Loucy (cell line): ENCODE data around the gene GMPPB.

Experiments
- H2AFZ ChIP-seq: fragments of 200-600 bp; sonication (generic); 2 replicates; pipeline ENCODE4 v1.6.0; 2016; ENCODE audit warnings: antibody characterized with exemption, mild to moderate bottlenecking, low read length, moderate library complexity
- H3F3A ChIP-seq: fragments of 200-600 bp; 2 replicates; pipeline ENCODE4 v1.6.0; 2016; ENCODE audit warnings: antibody characterized with exemption, low read depth, mild to moderate bottlenecking
- H3K27me3 ChIP-seq: fragments of 200-600 bp; sonication (generic); 2 replicates; pipeline ENCODE4 v1.6.1; 2014; ENCODE audit warnings: low read length, mild to moderate bottlenecking; ENCODE audit not compliant: insufficient read depth, poor library complexity, severe bottlenecking
- H3K36me3 ChIP-seq: fragments of 200-600 bp; sonication (generic); 2 replicates; pipeline ENCODE4 v1.6.1; 2016; ENCODE audit warnings: low read length; ENCODE audit not compliant: insufficient read depth
- H3K4me1 ChIP-seq: fragments of 200-600 bp; sonication (generic); 2 replicates; pipeline ENCODE4 v1.5.1; 2014; ENCODE audit warnings: low read length, mild to moderate bottlenecking; ENCODE audit not compliant: insufficient read depth, poor library complexity, severe bottlenecking
- H3K4me2 ChIP-seq: fragments of 200-600 bp; sonication (generic); 2 replicates; pipeline ENCODE4 v1.6.0; 2014; ENCODE audit warnings: antibody characterized with exemption, low read length, low read depth, mild to moderate bottlenecking; ENCODE audit not compliant: poor library complexity, severe bottlenecking
- H3K4me3 ChIP-seq: fragments of 200-600 bp; sonication (generic); 2 replicates; pipeline ENCODE4 v1.5.1; 2014; ENCODE audit warnings: low read length, mild to moderate bottlenecking, mixed read lengths; ENCODE audit not compliant: poor library complexity, severe bottlenecking
- H3K79me2 ChIP-seq: fragments of 200-600 bp; sonication (generic); 2 replicates; pipeline ENCODE4 v1.6.1; 2014; ENCODE audit warnings: low read length; ENCODE audit not compliant: insufficient read depth
- H3K9ac ChIP-seq: fragments of 200-600 bp; sonication (generic); 2 replicates; pipeline ENCODE4 v1.6.0; 2014; ENCODE audit warnings: mild to moderate bottlenecking, low read depth, low read length, moderate library complexity; ENCODE audit not compliant: poor library complexity, severe bottlenecking
- H3K9me2 ChIP-seq: fragments of 200-600 bp; sonication (generic); replicated peaks from 2 replicates; pipeline ENCODE4 v1.6.1; 2016; ENCODE audit warnings: low read depth, low read length, mixed read lengths
- H3K9me3 ChIP-seq: fragments of 200-600 bp; sonication (generic); 2 replicates; pipeline ENCODE4 v1.6.1; 2014; ENCODE audit warnings: mild to moderate bottlenecking, antibody characterized with exemption, low read length, low read depth; ENCODE audit not compliant: insufficient read depth
- H4K20me1 ChIP-seq: fragments of 200-600 bp; sonication (generic); 2 replicates; pipeline ENCODE4 v1.6.0; 2014; ENCODE audit warnings: antibody characterized with exemption, low read length, mild to moderate bottlenecking; ENCODE audit not compliant: insufficient read depth, poor library complexity, severe bottlenecking
- CTCF ChIP-seq: fragments of 200-600 bp; sonication (generic); conservative IDR thresholded peaks from 2 replicates; pipeline ENCODE4 v1.5.1; 2014; ENCODE audit warnings: mild to moderate bottlenecking, antibody characterized with exemption, low read length
- EZH2phosphoT487 ChIP-seq: fragments of 200-600 bp; IDR thresholded peaks from 2 replicates; pipeline ENCODE4 v1.6.1; 2018; ENCODE audit warnings: antibody characterized with exemption, mild to moderate bottlenecking, moderate library complexity, borderline replicate concordance

The GMPPB gene

DNA sequence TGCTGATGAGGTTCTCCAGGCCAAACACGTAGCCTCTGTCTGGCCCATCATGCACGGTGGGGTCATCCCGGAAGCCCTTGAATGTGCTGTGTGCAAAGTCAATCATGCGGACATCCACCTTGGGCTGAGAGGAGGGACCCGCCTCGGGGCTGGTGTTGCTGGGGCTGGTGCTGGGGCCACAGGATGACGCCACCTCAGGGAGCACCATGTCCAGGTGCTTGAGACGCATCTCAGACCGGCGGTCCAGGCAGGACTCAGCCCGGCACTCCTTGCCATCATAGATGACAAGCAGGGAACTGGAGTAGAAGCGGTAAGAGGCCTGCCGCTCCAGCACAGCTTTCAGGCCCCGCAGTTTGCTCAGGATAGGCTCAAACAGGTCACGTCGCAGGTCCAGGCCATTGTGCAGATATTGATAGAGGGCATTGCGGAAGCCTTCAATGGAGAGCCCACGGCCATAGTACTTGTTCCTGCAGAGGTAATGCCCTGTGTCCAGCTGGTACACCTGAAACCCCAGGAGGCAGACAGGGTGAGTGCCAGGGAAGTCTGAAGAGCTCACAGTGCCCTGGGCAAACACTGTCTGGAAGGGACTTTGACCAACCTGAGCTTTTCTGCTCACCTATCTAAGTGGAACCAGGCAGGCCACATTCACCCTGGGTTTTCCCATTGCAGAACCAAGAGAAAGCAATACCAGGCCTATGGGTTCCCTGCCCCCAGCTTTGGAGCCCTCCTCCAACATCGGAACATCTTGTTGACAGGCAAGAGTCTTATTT lies 3.6 kb upstream of the GMPPB start:
- H3K9ac ChIP-seq: no peak overlapping the region
- H3K27me3 ChIP-seq: no peaks in the 10 kb centered on the region
- TF ChIP-seq EZH2phosphoT487: no peak
- TF ChIP-seq CTCF: no peak
- H3K9me2 ChIP-seq: no peaks in the 10 kb centered on the region
- H4K20me1 ChIP-seq: peaks cover 12% of the 10 kb centered on the region
- no peak overlapping the region for H3K4me2 ChIP-seq
- no peaks in the 10 kb centered on the region for H3K9me3 ChIP-seq
- peaks cover 14% of the 10 kb centered on the region for H3K79me2 ChIP-seq
- peaks cover 17% of the 10 kb centered on the region for H3K4me1 ChIP-seq
- H2AFZ ChIP-seq: no peak overlapping the region
- H3K4me3 ChIP-seq: no peak overlapping the region
- H3K36me3 ChIP-seq: peaks cover 35% of the 10 kb centered on the region; the same call in 1 of the 2 replicates
- H3F3A ChIP-seq: no peaks in the 10 kb centered on the region

DNA sequence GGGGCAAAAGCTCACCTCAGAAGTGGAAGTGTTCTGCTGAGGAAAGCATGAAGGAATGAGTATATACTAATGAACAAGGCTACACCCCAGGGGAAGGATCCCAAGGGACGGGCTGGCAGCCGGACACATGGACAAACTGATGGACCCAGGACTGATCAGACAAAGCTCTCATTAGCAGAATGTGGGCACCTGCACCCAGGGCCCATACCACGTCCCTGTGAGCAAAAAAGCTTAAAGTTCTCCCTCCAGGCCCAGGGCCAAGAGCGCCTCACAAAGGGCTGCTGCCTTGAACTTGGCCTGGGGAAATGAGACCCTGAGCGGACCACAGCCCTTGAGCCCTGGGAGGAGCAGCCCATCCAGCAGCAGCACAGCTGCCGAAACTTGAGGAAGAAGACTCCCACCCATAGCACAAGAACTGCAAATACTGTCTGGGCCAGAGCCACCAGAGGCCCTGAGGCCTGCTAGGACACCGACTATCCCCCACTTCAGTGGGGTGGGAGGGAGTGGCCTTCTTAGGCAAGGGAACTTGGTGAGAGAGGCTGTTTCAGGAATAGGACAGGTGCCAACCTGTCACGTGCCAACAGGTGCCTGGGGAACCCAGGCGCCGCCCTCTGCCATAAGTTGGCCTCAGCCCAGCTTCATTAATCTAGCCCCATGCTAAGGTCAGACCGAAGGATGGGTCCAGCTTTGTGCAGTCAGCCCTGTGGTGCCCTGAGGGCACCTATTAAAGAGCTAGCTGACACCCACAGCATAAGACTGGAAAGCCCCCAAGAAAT lies 2.3 kb upstream of the GMPPB start:
- peaks cover 14% of the 10 kb centered on the region for H4K20me1 ChIP-seq
- H3K4me2 ChIP-seq: no peak overlapping the region
- H3F3A ChIP-seq: no peaks in the 10 kb centered on the region
- peaks cover 19% of the 10 kb centered on the region for H3K79me2 ChIP-seq
- no peak overlapping the region for H2AFZ ChIP-seq
- H3K9ac ChIP-seq: no peak overlapping the region
- H3K9me2 ChIP-seq: no peaks in the 10 kb centered on the region
- no peaks in the 10 kb centered on the region for H3K9me3 ChIP-seq
- H3K4me3 ChIP-seq: no peak overlapping the region
- H3K36me3 ChIP-seq: peaks cover 31% of the 10 kb centered on the region; the same call in 1 of the 2 replicates
- peaks cover 17% of the 10 kb centered on the region for H3K4me1 ChIP-seq
- no peaks in the 10 kb centered on the region for H3K27me3 ChIP-seq
- TF ChIP-seq EZH2phosphoT487 (no peak), CTCF (no peak)

DNA sequence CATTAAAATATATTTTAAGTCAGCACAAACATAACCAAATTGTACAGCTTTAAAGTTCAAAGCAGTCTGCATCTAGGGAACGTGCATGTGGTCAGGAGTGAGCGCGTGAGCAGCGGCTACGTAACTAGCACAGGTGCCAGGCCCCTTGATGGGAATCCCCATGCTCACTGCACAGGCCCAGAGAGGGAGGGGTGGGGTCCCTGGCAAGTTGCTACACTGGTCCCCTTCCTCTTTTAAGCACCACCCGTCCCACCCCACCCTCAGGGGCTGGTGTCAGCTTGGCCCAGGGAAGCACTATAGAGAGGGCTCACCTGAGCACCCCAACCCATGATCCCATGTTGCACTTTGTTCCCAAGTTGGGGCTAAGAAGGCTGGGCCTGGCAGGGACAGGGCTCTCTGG lies 835 bp upstream of the GMPPB start:
- Histone ChIP-seq H3K79me2 (peaks cover 19% of the 10 kb centered on the region), H3F3A (no peaks in the 10 kb centered on the region), H3K4me3 (peak overlapping the region; percentile 89), H3K9ac (peak overlapping the region; percentile 95), H3K4me2 (peak overlapping the region; percentile 95), H3K4me1 (peaks cover 17% of the 10 kb centered on the region), H2AFZ (peak overlapping the region; percentile 95), H3K36me3 (peaks cover 27% of the 10 kb centered on the region; the same call in 1 of the 2 replicates), H3K27me3 (no peaks in the 10 kb centered on the region), H3K9me2 (no peaks in the 10 kb centered on the region), H4K20me1 (peaks cover 14% of the 10 kb centered on the region), H3K9me3 (no peaks in the 10 kb centered on the region)
- TF ChIP-seq EZH2phosphoT487 (no peak), CTCF (no peak)
